ENCODE measurements around the gene TAF4B.
"Not testable (repeated sequence)": the region's sequence is repeated elsewhere in the genome, so short reads cannot be mapped to it uniquely, and the experiment has no call there.

Gene TAF4B

DNA sequence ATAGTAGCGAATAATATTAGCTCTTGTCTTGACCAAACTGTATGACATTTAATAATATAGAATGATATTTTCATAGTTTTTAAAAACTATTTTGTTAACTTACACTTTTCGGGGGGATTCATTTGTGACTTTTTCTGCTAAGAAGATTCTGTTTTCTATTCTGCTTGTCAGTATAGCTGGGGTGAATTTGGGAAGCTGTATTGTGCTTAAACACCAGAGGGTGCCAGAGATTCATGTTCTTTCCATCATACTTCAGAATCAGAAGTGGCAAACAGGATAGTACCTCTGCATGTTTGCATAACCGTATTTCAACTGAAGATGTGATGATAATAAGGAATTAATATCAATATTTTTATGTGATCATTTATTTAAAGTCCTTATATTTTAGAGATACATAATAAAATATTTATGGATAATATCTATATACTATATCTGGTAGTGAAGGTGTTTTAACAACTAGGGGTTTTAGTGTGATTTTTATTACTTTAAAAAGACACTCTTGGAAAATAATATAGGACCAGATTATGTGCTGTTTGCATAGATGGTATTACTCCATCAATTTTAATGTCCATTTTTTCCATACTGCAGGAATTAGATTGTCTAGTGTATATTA is 81.0 kb downstream of the TAF4B start:
- DNase-seq = peak; percentile 16

DNA sequence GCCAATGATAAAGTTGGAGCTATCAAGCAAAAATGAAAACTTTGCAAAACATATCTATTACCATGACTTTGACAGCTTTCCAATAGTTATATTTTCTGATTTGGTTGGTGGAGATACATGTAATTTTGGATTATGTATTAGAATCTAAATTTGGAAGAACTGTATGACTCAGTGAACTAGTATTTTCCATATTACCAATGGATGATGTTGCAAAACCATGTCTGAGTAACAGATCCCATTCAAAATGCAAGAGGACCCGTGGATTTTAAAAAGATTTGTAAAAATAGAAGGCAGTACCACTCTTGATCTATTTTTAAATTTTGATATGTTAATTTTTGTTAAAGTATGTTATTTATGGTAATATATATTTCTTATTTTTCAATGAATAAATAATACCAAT is 83.0 kb downstream of the TAF4B start:
- no peak for DNase-seq

DNA sequence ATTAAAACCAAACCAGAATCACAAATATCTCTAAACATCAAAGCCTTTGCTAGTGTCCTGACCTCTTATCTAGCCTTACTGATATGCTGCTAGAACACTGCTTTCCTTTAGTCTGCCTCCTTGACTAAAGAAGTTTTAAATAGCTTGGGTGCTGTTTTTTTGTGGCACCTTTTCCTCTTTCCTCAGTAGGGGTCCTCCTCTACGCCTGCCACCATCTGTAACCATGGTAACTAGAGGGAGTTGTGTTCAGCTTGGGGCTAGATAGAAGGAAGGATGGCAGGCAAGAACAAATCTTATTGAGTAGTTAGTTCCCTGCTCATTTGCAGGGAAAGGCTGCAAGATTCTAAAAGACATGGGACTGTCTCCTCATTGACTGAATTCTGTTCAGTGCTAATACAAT is 86.0 kb downstream of the TAF4B start:
- DNase-seq = no peak

DNA sequence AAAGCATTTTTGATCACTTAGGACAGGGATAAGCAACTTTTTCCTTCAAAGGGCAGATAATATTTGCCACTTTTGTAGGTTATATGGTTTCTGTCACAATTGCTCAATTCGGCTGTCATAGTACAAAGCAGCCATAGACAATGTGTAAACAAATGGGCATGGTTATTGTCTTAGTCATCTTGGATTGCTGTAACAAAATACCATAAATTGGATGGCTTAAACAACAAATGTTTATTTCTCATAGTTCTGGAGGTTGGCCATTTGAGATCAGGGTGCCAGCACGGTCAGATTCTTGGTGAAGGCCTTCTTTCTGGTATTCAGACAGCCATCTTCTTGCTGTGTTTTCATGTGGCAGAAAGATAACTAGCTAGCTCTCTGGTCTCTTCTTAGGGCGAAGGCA is 91.2 kb downstream of the TAF4B start:
- DNase-seq = no peak

DNA sequence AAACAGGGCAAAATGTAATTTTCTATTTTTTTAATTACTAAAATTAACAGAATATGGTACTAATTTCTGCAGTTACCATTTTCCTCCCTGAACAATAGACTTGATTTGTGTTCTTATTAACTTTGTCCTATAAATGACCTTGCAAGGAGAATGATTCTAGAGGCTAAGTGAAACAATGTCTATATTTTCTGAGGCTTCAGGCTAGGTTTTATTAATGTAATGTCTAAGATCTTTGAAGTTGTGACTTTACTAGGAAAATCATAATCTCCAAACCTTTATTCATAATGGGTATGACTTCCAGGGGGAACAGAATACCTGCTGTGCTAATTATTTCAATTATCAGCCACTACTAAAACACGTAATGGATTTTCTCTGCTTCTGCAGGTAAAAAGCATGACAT is 94.4 kb downstream of the TAF4B start:
- DNase-seq = no peak

DNA sequence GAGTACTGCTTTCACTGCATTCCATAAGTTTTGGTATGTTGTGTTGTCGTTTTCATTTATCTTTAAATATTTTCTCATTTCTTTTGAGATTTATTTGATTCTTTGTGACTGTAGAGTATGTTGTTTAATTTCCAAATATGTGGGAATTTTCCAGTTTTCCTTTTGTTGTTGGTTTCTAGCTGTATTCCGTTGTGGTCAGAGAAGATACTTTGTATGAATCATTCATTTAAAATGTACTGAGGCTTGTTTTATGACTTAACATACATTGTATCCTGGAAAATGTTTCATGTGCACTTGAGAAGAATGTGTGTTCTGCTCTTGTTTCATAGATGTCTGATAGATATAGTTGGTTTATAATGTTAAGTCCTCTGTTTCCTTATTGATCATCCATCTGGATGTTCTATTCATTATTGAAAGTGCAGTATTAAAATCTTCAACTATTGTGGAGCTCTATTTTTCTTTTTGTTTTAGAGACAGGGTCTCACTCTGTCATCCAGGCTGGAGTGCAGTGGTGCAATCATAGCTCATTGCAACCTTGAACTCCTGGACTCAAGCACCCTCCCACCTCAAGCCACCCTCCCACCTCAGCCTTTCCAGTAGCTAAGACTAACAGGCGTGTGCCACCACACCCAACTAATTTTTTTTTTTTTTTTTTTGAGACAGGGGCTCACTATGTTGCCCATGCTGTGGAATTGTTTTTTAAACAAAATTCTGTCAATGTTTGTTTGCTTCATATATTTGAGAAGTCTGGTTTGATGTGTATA is 96.8 kb downstream of the TAF4B start:
- no peak for DNase-seq

DNA sequence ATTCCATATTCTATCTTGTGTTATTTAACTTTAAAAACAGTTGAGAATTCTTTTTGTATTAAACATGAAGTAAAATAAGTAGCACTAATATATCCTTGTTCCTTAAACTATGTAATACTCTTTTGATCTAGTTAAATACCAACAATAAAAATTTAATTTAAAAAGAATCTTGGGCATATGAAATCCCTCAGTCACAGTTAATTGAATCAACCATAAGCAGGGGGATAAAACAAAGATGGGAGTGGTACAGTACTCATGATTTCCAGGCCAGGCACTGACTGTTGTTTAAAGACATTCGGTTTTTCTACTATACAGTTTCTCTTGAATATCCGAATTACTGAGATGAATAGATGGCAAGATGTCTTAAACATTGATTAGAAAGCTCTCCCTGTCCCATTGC is 99.5 kb downstream of the TAF4B start:
- no peak for DNase-seq

DNA sequence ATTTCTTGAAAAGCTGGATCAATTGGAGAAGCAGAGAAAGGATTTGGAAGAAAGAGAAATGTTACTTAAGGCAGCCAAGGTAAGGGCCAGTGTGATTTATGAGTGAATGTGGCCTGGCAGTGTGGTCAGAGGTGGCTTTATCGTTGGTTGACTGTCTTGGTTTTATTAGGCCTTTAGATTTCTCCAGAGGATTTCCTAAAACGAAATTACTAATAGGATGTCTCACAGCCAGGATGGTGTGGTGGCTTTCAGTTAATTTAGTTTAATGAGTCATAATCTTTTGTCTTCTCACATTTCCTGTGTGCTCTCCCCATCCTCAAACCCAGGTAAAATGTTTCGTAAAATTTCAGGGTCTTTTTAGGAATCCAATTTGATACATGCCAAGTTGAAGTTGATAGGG is 100.8 kb downstream of the TAF4B start:
- no peak for DNase-seq

DNA sequence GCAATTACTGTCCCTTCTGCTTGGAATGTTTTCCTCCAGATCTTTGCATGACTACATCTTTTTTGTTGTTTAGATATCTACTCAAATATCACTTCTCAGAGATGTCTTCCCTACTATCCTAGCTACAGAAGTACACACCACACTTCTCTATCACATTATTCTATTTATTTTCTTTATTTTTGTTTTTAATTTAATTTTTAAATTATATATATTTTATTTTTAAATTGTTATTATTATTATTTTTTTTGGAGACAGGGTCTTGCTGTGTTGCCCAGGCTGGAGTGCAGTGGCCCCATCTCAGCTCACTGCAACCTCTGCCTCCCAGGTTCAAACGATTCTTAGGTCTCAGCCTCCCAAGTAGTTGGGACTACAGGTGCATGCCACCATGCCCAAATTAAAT is 106.7 kb downstream of the TAF4B start:
- DNase-seq = no peak

DNA sequence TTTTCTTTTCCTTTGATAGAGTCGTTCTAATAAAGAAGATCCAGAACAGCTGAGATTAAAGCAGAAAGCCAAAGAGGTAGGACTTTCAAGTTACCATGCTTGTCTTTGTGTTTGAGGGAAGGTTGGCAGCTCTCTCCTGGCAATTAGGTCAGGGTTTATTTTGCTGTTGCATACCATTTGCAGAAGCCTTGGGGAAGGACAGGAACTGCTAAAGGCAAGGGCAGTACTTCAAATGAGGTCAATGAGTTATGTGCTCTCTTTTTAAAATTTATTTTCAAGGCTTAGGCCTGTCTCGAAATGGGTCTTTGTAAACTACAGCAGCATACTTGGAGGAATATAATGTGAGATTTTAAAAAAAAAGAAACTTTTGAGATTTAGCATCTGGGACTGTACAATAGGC is 108.9 kb downstream of the TAF4B start:
- no peak for DNase-seq

DNA sequence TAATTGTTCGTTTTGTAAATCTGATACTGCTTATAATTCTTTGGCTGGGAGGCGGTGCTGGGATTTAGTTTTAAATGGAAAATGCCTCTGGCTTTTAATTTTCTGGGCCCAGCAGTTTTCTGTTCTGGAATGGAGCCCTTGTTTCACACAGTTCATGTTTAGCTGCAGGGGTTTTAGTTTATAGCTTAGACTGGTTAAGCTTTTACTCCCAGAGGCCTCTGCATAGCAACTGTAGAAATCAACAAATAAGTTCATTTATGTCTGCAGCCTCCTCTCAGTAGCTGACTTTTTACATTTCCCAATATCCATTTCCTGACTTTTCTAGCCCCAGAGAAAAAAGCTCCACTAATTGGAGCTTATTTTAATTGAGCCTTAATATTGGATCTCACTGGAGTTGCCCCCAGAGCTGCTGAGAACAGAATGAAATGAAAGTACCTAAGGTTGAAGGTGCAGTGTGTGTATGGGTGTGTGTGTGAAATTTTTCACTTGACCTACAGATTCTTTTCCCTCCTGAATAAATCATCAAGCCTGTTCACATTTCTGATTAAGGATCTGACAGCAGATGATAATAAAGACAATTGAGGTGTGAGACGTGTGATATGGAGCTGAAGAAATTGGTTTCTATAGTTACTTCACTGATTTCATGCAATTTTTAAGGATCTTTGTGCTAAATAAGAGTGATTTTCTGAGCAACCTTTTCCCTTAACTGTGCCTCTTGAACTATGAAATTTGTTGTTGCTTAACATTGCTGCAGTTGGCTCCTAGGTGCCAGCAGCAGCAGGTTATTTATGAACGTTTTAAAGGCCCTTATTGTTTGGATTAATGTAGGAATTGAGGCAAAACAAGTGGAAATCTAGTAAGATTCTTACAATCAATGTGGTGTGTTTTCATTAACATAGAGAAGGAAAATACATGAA is 109.6 kb downstream of the TAF4B start:
- DNase-seq = no peak

DNA sequence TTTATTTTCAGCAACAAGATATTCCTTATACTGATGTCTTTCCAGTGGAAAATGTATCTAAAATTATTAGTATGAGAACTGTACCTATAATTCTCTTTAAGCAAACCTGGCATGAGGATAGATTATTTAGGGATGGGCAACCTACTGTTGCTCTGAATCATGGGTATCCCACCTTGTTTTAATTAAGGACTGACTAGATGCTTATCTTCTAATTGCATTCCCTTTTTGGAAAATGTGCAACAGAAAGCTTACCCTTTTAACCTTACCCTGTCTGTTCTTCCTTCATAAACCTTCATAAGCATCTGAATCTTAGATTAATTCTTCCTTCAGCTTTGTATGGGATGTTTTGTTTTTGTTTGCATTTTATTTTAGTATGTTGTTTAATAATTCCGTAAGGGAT is 110.3 kb downstream of the TAF4B start:
- no peak for DNase-seq

DNA sequence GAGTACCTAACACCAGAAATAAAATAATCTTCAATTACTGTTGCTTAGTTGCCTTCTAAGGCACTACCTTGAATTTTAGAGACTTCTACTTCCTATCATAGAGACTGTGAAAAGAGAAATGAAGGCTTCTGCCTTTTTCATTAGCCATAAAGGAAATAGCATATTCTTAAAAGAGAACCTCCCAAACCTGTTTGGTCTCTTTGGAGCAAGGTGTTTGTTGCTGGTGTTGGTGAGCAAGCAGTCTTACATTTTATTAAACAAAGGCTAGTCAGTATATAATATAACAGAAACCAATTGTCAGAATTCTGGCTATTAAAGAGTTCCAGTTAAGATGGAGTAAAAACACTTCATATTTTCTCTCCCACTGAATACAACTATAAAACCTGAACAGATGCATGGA is 116.4 kb downstream of the TAF4B start:
- no peak for DNase-seq

DNA sequence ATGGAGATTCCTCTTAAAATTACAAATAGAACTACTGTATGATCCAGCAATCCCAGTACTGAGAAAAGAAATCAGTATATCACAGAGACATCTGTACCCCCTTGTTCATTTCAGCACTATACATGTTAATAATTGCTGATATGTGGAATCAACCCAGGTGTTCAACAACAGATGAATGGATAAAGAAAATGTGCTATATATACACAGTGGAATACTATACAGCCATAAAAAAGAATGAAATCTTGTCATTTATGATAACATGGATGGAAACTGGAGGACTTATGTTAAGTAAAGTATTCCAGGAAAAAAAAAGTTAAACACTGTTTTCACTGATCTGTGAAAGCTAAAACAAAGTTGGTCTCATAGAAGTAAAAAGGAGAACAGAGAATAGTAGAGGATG is 124.7 kb downstream of the TAF4B start:
- DNase-seq = no peak

DNA sequence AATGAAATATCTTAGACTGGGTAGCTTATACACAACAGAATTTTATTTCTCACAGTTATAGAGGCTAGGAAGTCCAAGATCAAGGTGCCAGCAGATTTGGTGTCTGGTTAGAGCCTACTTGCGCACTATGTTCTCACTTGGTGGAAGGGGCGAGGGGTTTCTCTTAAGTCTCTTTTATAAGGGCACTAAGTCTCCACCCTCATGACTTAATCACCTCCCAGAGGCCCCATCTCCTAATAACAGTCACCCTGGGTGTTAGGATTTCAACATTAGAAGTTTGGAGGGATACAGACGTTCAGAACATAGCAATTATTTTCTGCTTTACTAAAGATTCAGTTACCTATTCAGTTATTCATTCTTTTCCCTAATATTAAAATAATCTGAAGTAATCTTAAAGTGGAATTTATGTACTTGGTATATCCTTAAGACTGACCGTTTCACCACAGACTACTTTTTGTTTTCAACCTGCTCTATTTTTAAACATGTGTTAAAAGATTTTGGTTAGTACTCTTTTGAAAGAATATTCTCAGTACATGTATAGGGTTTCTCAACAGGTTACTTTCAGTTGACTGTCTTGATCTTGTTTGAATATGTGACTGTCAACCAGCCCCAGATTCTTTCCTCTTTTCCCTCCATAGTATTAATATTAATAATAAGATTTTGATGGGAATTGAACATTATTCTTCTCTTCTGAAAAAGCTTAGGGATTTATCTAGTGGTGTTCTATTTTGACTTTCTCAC is 130.0 kb downstream of the TAF4B start:
- DNase-seq = no peak

DNA sequence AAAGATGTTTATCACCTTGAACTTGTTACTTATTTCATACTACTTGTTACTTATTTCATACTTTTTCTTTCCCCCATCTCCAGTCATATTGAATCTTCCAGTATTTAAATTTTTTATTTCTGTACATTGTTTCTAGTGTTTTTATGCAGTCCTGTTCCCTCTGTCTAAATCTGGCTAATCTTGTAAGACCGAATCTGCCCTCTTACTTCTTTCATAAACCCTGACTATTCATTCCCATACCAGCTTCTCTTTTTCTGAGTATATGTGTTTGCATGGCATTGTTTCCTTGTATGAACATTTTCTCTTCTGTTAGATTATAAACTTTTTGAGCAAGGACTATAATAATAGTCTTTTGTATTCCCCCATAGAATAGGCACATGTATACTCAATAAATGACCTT is 131.7 kb downstream of the TAF4B start:
- DNase-seq = no peak

DNA sequence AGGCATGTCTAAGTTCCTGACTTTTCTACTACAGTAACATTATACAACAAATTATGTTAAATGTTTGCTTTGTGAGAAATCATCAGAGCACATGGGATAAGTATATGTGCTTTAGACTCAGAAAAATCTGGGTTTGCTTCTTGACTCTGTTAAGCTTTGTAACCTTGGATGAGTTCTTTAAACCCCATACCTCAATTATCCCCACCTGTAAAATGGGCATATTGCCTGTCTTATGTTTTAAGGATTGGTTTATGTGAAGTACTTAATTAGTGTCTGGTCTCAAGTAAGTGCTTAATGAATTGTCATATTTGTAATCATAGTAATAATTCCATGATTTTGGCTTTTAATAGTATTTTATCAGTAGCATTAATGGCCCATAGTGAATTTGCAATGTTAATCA is 135.8 kb downstream of the TAF4B start:
- DNase-seq = no peak

DNA sequence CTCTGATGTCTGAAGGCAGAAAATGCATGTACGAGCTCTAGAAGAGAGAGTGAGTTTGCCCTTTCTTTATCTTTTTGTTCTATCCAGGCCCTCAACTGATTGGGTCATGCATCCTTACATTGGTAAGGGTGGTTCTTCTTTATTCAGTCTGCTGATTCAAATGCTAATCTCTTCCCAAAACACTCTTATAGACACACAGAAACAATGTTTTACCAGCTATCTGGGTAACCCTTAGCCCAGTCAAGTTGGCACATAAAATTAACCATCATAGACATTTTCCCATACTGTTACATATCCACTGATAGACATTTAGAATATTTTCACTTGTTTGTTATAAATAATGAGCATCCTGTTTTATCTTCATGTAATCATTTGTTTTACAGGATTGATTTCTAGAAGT is 141.2 kb downstream of the TAF4B start:
- DNase-seq = no peak

DNA sequence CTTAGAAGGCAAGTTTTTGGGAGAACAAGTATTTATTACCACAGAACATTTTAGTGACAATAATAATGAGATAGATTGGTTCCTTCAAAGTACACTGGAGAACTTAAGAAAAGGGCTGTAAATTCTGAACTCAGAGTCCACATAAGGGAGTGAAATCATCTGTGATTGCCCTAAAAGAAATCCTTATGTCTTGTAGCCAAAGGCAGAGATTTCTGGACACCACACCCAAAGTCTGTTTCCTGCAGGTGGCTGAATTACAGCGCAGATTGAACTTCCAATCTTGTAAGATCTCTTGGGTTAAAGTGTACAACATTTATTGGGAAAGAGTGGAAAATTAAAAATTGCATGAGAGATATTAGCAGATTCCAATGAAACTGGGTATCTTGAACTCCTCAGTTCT is 143.8 kb downstream of the TAF4B start:
- no peak for DNase-seq

DNA sequence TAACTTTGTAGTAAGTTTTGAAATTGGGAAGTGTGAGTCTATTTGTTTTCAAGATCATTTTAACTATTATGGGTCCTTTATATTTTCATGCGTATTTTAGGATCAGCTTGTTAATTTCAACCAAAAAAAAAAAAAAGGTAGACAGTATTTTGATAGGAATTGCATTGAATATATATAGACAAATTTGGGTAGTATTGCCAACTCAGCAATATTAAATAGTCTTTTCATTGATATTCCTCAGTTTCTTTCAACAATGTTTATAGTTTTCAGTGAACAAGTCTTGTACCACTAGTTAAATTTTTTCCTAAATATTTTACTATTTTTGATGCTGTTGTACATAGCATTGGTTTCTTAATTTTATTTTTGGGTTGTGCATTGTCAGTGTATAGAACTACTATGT is 149.9 kb downstream of the TAF4B start:
- DNase-seq = no peak

DNA sequence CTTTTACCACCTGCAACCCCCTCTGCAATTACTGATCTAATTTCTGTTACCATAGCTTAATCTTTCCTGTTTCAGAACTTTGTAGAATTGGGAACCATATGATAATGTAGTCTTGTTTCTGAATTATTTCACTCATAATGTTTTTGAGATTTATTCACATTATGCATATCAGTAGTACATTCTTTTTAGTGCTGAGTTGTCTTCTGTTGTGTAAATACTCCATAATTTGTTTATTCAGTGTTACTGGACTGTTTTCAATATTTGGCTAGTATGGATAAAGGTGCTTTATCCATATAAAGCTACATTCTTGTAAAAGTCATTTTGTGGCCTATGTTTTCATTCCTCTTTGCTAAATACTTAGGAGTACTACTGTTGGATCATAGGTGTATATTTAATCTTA is 152.5 kb downstream of the TAF4B start:
- no peak for DNase-seq

DNA sequence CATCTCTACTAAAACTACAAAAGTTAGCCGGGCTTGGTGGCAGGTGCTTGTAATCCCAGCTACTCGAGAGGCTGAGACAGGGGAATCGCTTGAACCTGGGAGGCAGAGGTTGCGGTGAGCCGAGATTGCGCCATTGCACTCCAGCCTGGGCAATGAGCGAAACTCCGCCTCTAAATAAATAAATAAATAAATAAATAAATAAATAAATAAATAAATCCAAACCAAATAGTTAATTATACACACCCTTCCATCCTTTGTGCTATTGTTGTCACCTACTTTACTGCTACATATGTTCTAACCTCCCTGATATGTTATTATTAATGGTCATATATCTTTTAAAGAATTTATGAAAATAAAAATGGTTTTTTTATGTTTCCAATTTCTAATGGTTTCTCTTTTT is 155.3 kb downstream of the TAF4B start:
- not testable (repeated sequence) for DNase-seq
